Colonic mucosa (tissue), 4 donors: ENCODE results near the gene OSBPL9. TPM values are rescaled to one million over a fixed set of nuclear protein-coding genes. Genes with fewer than 3 reads are reported as not detected.

ENCODE experiments used
- DNase-seq: peaks from one replicate; pipeline ENCODE4 v3.0.0-alpha.2; 2020
- H3K27ac ChIP-seq: fragments of 200-600 bp; one replicate; pipeline ENCODE4 v1.8.0; 2021
- H3K27me3 ChIP-seq: fragments of 200-600 bp; one replicate; pipeline ENCODE4 v1.8.0; 2021
- H3K36me3 ChIP-seq: fragments of 200-600 bp; one replicate; pipeline ENCODE4 v1.8.0; 2021
- H3K4me1 ChIP-seq: fragments of 200-600 bp; one replicate; pipeline ENCODE4 v1.8.0; 2021; ENCODE audit warnings: mild to moderate bottlenecking
- H3K4me3 ChIP-seq: fragments of 200-600 bp; one replicate; pipeline ENCODE4 v1.8.0; 2021
- H3K9ac ChIP-seq, 2 donors: one replicate each; pipeline ENCODE4 v1.7.0; 2013; ENCODE audit warnings: control low read depth in 2 of 2, low read depth in 2 of 2, low read length in 2 of 2
- H3K9me3 ChIP-seq: fragments of 200-600 bp; one replicate; pipeline ENCODE4 v1.8.0; 2021
- CTCF ChIP-seq: fragments of 200-600 bp; IDR thresholded peaks from one replicate; pipeline ENCODE4 v1.8.0; 2022; ENCODE audit warnings: antibody characterized with exemption, mild to moderate bottlenecking
- intact Hi-C: fragments of 100-400 bp; cut with DNase I; formaldehyde crosslinking; loops from one replicate; pipeline ENCODE4 v1.14.1; 2022
- total RNA-seq, 2 donors: library from RNA; stranded (reverse); fragmentation: NEBNext Ultra II Directional in 1 of 2; extraction: Animal tissue kit (Norgen Biotek cat#: 25700) in 1 of 2; gene quantifications; one replicate each; pipeline ENCODE4 v1.2.1, GENCODE V29; 2021
- donor health status: healthy.
- donor health status: DM: no; HTN: no; CAD: no.
- donor health status: DM: no; HTN: no; CAD: no.

The OSBPL9 gene
- total RNA-seq, 2 donors from 2014 or later, result 37.3 to 59.6 TPM

GRCh38 chr1:51726544-51727225 lies 109.8 kb downstream of the OSBPL9 start:
- intact Hi-C loops, result no loop called here
- TF ChIP-seq CTCF, result no peak
- Histone ChIP-seq H3K4me1 (peaks cover 3% of the 10 kb centered on the region), H3K4me3 (no peak overlapping the region), H3K27ac (no peak overlapping the region), H3K9ac (no peak overlapping the region), H3K36me3 (no peaks in the 10 kb centered on the region), H3K27me3 (no peaks in the 10 kb centered on the region), H3K9me3 (no peaks in the 10 kb centered on the region)
- no peak for DNase-seq

GRCh38 chr1:51727366-51727765 lies 110.5 kb downstream of the OSBPL9 start:
- no peaks in the 10 kb centered on the region for H3K9me3 ChIP-seq
- no peak for DNase-seq
- TF ChIP-seq CTCF, result no peak
- no peaks in the 10 kb centered on the region for H3K36me3 ChIP-seq
- H3K9ac ChIP-seq, result no peak overlapping the region
- no peak overlapping the region for H3K4me3 ChIP-seq
- H3K4me1 ChIP-seq, result peaks cover 3% of the 10 kb centered on the region
- intact Hi-C loops, result no loop called here
- H3K27ac ChIP-seq, result no peak overlapping the region
- H3K27me3 ChIP-seq, result no peaks in the 10 kb centered on the region

- Histone ChIP-seq H3K36me3 (no peaks in the 10 kb centered on the region), H3K9me3 (no peaks in the 10 kb centered on the region), H3K27me3 (no peaks in the 10 kb centered on the region), H3K27ac (peak overlapping the region; percentile 11), H3K4me1 (peaks cover 3% of the 10 kb centered on the region), H3K4me3 (peak overlapping the region; percentile 77), H3K9ac (peak overlapping the region; percentile 63 to 74)
- no peak for TF ChIP-seq CTCF
- no peak for DNase-seq
- intact Hi-C loops, result no loop called here
Measured at GRCh38 chr1:51728611-51729155, 111.8 kb downstream of the OSBPL9 start.

- Histone ChIP-seq H3K4me1 (peaks cover 3% of the 10 kb centered on the region), H3K27me3 (no peaks in the 10 kb centered on the region), H3K9me3 (no peaks in the 10 kb centered on the region), H3K36me3 (no peaks in the 10 kb centered on the region), H3K4me3 (peak overlapping the region; percentile 77), H3K27ac (peak overlapping the region; percentile 51), H3K9ac (peak overlapping the region; percentile 63 to 74)
- TF ChIP-seq CTCF, result no peak
- intact Hi-C loops, result no loop called here
- peak; percentile 95 for DNase-seq
Measured at GRCh38 chr1:51729156-51729823, 112.4 kb downstream of the OSBPL9 start.

GRCh38 chr1:51729824-51730301 lies 113.0 kb downstream of the OSBPL9 start:
- H3K27ac ChIP-seq, result peak overlapping the region; percentile 51
- no peak for TF ChIP-seq CTCF
- H3K4me1 ChIP-seq, result peaks cover 3% of the 10 kb centered on the region
- intact Hi-C loops, result no loop called here
- peak overlapping the region; percentile 77 for H3K4me3 ChIP-seq
- no peak for DNase-seq
- H3K9ac ChIP-seq, result peak overlapping the region; percentile 63 to 74
- no peaks in the 10 kb centered on the region for H3K9me3 ChIP-seq
- H3K36me3 ChIP-seq, result no peaks in the 10 kb centered on the region
- no peaks in the 10 kb centered on the region for H3K27me3 ChIP-seq
